GM21825 (cell line): ENCODE data around the gene TDRD1.
"Not testable (repeated sequence)": the region's sequence is repeated elsewhere in the genome, so short reads cannot be mapped to it uniquely, and the experiment has no call there.

Experiments
- ATAC-seq: cut with Tn5 transposase; IDR thresholded peaks from one replicate; pipeline ENCODE4 v1.9.1; 2021; ENCODE audit warnings: mild to moderate bottlenecking, moderate library complexity; ENCODE audit not compliant: unreplicated experiment

Gene TDRD1

DNA sequence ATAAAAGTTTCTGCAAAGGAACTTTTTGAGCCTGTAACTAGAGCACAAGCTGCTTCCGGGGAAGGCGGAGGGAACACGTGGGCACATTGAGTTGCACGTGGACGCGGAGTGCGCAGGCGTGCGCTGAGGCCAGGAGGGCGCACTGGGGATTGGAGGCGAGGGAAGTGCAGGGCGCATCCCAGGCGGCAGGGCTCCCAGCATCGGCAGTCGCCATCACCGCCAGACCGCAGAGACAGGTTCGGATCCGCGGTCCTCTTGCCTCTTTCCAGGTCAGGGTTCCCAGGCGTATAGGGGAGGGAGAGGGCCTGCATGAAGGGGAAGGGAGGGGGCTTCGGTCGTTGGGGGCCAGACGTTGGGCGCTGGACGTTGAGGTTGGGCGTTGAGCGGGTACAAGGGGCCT is at the start of gene TDRD1:
TDRD1 (plus strand) TSS at position 206 of the 400 bp plus-strand sequence. CDS start 8,479 bp downstream, outside the sequence.
- ATAC-seq, result no peak

GRCh38 chr10:114131094-114131493 is 48.1 kb upstream of the TDRD1 start:
- peak; percentile 79 for ATAC-seq

GRCh38 chr10:114135476-114135875 is 43.7 kb upstream of the TDRD1 start:
- no peak for ATAC-seq

GRCh38 chr10:114138581-114138980 is 40.6 kb upstream of the TDRD1 start:
- ATAC-seq, result no peak

- ATAC-seq, result no peak
These were observed 39.1 kb upstream of the TDRD1 start for GRCh38 chr10:114140036-114140435.

DNA sequence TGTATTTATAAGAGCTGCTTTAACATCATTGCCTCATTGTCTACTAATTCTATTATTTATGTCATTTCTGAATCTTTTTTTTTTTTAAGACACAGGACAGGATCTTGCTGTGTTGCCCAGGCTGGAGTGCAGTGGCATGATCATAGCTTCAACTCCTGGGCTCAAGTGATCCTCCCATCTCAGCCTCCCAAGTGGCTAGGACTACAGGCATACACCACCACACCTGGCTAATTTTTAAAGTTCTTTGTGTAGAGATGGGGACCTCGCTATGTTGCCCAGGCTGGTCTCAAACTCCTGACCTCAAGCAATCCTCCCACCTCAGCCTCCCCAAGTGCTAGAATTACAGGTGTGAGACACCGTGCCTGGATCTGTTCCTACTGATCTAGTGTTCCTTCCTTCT is 38.3 kb upstream of the TDRD1 start:
- ATAC-seq, result not testable (repeated sequence)

GRCh38 chr10:114142018-114142417 is 37.1 kb upstream of the TDRD1 start:
- ATAC-seq, result no peak

DNA sequence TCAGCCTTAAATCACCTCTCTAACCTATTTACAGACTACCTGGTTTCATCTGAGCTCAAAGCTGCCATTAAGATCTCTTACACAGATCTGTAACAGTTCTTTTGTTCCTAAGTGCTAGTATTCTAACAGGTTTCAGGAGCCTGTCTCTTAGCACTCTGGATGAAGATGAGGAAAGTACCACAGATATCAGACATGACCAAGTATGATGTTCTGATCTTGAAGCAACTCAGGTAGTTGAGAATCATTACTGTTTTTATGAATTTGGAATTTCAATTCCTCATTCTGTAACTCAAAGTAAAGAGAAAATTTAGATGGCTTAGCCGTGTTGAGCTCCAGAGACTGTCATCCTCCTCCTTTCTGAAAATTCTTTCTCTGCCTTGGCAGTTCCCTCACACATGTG is 36.0 kb upstream of the TDRD1 start:
- no peak for ATAC-seq

GRCh38 chr10:114149476-114149875 is 29.7 kb upstream of the TDRD1 start:
- not testable (repeated sequence) for ATAC-seq

DNA sequence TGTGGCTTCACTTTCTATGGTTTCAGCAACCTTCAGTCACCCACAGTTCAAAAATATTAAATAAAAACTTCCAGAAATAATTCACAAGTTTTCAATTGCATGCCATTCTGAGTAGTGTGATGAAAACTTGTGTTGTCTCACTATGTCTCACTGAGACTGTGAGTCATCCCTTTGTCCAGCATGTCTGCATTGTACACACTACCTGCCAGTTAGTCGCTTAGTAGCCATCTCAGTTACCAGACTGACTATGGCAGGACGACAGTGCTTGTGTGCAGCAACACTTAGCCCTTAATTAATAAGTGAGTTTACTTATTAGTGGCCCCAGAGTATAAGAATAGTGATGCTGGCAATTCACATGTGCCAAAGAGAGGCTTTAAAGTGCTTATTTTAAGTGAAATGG is 27.7 kb upstream of the TDRD1 start:
- ATAC-seq, result no peak

GRCh38 chr10:114151892-114152291 is 27.3 kb upstream of the TDRD1 start:
- no peak for ATAC-seq

DNA sequence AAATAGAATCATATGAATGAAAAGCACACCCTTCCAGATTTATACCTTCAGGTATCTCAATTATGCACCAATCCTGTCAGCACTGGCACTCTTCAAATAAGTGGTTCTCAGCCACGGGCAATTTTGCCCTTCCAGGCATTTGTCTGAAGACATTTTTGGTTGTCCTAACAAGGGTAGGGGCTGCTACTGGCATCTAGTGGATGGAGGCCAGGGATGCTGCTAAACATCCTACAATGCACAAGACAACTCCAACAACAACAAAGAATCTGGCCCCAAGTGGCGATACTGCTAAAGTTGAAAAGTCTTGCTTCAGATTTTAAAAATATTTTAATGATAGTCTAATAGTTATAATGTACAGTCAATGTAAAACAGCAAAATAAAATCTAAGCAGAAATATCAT is 21.2 kb upstream of the TDRD1 start:
- ATAC-seq, result no peak

DNA sequence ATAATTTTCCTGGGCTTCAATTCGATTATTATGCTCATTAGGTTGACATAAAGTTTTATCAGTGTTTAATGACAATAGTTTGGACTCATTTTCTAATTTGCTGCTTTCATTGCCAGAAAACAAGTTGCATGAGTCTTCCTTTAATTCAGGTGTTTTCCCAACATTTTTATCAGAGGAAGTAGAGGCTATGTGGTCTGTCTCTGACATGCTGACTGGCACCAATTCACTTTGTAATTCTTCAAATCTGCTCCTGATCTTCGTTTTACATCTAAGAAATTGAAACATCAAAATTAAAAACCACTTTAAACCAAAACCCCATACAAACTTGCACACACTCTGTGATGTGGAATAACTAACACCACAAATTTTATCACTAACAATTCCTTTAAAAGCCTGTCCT is 16.1 kb upstream of the TDRD1 start:
- no peak for ATAC-seq

- ATAC-seq, result no peak
These were observed 13.1 kb upstream of the TDRD1 start for GRCh38 chr10:114166043-114166442.

DNA sequence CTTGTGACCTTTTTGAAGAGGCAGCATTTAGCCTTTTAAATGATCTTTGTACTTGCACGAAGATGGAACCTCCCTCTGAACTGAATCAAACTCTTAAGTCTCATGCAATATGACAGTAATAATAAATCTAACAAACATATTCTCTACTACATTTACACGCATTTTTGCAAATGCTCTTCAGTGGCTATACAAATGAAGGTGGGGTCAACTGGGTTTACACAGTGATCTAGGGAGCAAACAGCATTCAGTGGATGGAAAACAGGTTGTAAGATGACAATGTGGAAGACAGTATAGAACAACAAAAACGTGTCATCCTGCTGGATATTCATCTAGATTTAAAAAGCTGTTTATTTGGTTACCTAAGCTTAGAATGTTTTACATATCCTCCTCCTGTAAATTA is 12.7 kb upstream of the TDRD1 start:
- no peak for ATAC-seq

- no peak for ATAC-seq
These were observed 11.2 kb upstream of the TDRD1 start for GRCh38 chr10:114167985-114168384.

- no peak for ATAC-seq
These were observed 10.6 kb upstream of the TDRD1 start for GRCh38 chr10:114168450-114169009.

GRCh38 chr10:114172216-114172615 is 6.9 kb upstream of the TDRD1 start:
- no peak for ATAC-seq

GRCh38 chr10:114172776-114173602 is 6.2 kb upstream of the TDRD1 start:
- ATAC-seq, result no peak

DNA sequence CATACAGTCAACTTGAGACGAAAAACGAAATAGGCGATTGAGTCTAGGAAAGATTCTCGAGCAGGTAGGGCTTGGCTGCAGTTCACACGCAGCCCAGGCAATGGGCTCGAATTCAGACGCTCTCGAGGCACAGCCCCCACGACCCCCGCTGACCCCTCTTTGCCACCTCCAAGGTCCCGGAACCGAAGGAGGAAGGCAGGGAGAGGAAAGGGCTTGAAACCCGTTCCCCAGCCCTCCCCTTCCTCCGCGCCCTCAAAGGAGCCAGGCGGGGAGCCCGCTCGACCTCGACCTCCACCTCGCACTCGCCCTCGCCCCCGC is 5.6 kb upstream of the TDRD1 start:
- peak; percentile 5 for ATAC-seq

DNA sequence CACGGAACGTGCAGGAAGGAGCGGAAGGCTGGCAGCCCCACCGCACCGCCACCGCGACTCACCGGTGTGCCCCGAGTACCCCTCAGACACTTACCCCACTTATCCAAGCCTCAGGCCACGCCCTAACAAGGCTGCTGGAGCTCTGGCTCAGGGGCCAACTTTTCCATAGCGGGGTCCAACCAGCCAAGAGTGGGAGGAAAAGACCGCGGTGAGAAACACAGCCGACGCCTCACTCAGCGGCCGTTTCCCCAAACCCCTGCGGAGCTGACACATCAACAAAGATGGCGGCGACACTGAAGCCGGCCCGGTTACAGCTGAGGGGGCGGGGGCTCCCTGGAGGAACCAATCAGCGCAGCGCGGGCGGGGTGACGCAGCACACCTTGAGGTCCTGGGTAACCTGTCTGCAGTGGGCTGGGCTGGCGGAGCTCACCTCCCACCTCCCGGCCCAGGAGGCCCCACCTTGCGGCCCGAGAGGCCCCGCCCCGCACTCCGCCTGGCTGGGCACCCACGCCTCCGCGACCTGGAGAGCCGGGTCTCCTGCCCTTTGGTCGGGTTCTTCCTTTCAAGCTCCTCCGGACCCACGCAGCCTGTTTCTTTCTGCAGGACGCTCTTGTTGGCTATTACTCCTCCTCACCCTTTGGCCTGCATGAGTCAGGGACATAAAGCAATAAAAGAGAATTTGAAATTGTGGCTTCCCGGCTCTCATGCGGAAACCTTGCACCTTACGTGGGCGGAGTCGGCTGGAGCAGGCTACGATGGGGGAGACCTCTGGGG is 5.0 kb upstream of the TDRD1 start, which contains the start of gene CCDC186:
CCDC186 (minus strand) TSS at position 283 of the 774 bp plus-strand sequence. CDS start 10,935 bp downstream, outside the sequence.
- ATAC-seq, result peak; percentile 99

GRCh38 chr10:114174695-114175188 is 4.4 kb upstream of the TDRD1 start:
- peak; percentile 5 for ATAC-seq
